ENCODE measurements around the gene TMC5.
A peak's percentile ranks its signal among the peaks of the same experiment; 100 is the strongest.

TMC5 gene

DNA sequence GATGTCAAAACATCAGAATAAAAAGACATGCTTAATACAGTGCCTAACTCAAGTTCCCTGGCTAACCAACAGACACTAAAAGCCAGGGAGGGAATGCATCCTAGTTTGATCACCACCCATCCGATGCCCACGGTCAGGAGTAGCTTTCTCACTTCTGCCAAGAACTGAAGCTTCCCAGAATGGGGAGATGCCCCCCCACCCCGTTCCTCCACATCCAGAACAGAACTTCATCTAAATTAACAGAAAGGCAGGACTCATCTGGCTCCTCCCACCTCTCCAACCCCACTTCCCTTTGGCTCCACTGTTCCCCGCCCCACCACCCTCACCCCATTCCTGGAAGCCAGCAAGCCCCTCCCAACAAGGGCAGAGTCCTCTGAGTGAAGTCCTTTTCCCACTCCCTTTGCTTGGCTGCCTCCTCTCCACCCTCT, 70.5 kb downstream of the TMC5 start:
- H3K4me3 ChIP-seq, result no peak overlapping the region
- DNase-seq (ENCODE audit: low spot score), result no peak
- no peak overlapping the region for H3K27ac ChIP-seq
- TF ChIP-seq, protein P1, sequence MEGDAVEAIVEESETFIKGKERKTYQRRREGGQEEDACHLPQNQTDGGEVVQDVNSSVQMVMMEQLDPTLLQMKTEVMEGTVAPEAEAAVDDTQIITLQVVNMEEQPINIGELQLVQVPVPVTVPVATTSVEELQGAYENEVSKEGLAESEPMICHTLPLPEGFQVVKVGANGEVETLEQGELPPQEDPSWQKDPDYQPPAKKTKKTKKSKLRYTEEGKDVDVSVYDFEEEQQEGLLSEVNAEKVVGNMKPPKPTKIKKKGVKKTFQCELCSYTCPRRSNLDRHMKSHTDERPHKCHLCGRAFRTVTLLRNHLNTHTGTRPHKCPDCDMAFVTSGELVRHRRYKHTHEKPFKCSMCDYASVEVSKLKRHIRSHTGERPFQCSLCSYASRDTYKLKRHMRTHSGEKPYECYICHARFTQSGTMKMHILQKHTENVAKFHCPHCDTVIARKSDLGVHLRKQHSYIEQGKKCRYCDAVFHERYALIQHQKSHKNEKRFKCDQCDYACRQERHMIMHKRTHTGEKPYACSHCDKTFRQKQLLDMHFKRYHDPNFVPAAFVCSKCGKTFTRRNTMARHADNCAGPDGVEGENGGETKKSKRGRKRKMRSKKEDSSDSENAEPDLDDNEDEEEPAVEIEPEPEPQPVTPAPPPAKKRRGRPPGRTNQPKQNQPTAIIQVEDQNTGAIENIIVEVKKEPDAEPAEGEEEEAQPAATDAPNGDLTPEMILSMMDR (IDR thresholded peaks at IDR 0.05), result no peak

DNA sequence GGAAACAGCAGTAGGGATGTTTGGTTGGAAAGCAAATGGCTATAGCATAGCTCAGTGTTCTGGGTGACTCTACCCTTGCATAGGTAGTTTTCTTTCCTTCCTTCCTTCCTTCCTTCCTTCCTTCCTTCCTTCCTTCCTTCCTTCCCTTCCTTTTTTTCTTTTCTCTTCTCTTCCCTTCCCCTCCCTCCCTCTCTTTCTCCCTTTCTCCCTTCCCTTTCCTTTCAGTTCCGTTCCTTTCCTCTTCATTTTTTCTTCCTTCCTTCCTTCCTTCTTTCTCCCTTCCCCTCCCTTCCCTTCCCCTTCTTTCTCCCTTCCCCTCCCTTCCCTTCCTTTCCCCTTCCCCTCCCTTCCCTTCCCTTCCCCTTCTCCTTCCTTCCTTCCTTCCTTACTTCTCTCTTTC, 72.9 kb downstream of the TMC5 start:
- no peak overlapping the region for H3K27ac ChIP-seq
- TF ChIP-seq, protein P1 (IDR thresholded peaks at IDR 0.05), result no peak
- DNase-seq (ENCODE audit: low spot score), result no peak
- H3K4me3 ChIP-seq, result no peak overlapping the region

DNA sequence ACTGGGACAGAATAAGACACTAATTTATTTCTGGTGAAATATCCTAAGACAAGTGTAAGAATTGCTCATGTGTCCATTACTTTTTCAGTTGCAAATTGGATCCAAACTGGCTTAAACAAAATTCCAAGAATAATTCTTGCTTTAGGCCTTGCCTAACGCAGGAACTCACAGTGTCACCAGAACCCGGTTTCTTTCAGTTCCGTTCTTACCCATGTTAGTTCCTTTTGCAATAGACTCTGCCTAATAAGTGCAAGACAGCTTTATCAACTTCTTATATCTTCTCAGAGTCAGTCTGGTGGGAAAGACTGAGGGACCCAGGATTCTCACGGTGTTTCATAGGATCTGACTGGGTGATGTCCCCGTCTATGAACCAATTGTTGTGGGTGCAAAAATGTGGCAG, 79.5 kb downstream of the TMC5 start:
- no peak for DNase-seq (ENCODE audit: low spot score)
- H3K27ac ChIP-seq, result no peak overlapping the region
- TF ChIP-seq, protein P1 (IDR thresholded peaks at IDR 0.05), result no peak

DNA sequence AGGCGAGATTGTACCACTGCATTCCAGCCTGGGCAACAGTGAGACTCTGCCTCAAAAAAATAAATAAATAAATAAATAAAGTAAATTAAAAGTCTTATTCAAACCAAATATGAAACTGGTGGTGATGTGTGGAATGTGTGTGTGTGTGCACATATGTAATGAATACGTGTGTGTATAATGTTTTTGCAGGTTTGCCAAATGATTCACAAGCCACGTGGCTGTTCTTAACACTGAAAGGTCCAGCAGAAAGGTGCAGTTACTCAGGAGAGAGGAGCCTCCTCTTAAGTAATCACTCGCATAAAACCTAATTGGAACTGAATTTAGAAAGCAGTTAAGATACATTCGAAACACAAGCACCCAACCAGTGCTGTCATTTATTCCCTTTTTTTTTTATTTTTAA, 81.3 kb downstream of the TMC5 start:
- Histone ChIP-seq H3K27ac (no peak overlapping the region), H3K4me3 (no peak overlapping the region)
- DNase-seq (ENCODE audit: low spot score), result no peak
- TF ChIP-seq, protein P1 (IDR thresholded peaks at IDR 0.05), result no peak

More for the DNA sequence above, 79.5 kb downstream of the TMC5 start:
- no peak overlapping the region for H3K4me3 ChIP-seq

DNA sequence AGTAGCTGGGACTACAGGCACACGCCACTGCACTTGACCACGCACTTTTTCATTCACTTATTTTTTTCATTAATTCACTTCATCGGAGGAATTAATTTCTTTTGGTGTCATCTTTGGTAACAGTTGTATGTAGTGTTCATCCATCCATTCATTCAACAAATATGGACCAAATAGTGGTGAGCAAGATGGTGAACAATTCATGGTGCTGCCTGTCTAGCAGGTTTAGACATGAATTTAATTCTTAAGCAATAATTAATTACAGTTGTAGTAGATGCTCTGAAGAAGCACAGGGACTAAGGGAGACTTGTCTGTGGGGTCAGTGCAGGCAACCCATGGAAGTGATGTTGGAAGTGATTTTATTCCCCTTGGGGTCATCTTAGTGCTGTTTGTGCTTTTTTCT, 81.8 kb downstream of the TMC5 start:
- no peak overlapping the region for H3K27ac ChIP-seq
- H3K4me3 ChIP-seq, result no peak overlapping the region
- no peak for DNase-seq (ENCODE audit: low spot score)
- TF ChIP-seq, protein P1 (IDR thresholded peaks at IDR 0.05), result no peak

DNA sequence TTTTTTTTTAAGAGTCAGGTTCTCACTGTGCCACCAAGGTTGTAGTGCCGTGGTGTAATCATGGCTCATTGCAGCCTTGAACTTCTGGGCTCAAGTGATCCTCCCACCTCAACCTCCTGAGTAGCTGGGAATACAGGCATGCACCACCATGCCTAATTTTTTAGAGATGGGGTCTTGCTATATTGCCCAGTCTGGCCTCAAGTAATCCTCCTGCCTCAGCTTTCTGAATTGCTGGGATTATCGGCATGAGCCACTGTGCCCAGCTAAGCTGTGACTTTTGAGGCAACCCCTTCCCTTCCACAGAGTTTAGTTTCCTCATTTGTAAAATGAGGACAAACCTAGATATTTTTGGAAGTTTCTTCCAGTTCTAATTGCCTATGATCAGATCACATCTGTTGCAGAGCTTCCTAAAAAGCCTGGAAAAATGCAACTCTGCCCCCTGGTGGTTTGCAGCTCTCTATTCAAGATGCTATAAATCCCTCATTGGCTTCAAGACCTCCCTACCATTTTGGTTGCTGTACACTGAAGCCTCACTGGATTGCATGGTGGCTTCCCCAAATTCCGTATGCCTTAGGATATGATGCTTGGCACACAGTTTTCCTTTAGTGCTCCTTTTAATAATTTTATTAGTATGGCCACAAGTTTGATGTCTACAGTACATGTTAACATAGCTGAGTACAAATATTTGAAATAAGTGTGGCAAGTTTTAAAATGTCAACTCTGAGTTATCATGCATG, 84.9 kb downstream of the TMC5 start:
- no peak for DNase-seq (ENCODE audit: low spot score)
- TF ChIP-seq, protein P1 (IDR thresholded peaks at IDR 0.05), result peak; percentile 56
- H3K4me3 ChIP-seq, result no peak overlapping the region
- H3K27ac ChIP-seq, result no peak overlapping the region

DNA sequence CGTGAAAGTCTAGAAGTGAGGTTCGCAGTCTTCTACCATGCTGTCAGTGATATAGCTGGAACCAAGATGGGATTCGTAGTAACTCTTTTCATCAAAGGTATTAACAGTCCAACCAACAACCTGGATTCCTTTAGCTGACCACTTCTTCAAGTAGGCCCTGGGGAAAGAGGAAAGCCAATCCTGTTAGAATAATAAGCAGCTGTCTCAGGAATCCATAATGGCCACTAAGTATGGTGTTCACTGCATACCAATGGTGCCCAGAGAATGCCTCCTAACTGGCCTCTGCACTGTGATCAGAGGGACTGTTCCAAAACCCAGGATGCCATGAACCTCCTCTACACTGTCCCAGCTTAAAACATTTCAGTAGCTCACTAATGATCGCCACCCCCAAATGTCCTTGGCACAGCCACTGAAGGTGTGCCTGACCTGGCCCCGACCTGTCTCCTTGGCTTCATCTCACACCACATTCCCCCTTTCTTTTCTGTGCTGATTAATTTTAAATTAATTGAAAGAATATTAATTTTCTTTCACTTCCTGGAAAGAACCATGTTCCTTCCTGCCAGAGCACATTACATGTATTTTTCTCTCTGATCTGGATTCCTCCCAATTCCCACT, 85.9 kb downstream of the TMC5 start:
- Histone ChIP-seq H3K27ac (no peak overlapping the region), H3K4me3 (no peak overlapping the region)
- TF ChIP-seq, protein P1 (IDR thresholded peaks at IDR 0.05), result no peak
- no peak for DNase-seq (ENCODE audit: low spot score)

Measured in coronary artery (tissue), 2 donors.